Endothelial cell (in vitro differentiated cells): ENCODE data around the gene C1QTNF6. TPM values are rescaled to one million over a fixed set of nuclear protein-coding genes. Genes with fewer than 3 reads are reported as not detected.
"Not testable (repeated sequence)": the region's sequence is repeated elsewhere in the genome, so short reads cannot be mapped to it uniquely, and the experiment has no call there.

Source experiments
- DNase-seq: peaks from one replicate; pipeline ENCODE4 v3.0.0; 2021; ENCODE audit warnings: low spot score
- H3K27ac Mint-ChIP-seq: one replicate; pipeline ENCODE4 v1.8.0; 2021; ENCODE audit warnings: mixed read lengths, inconsistent platforms; ENCODE audit not compliant: unreplicated experiment
- H3K27me3 Mint-ChIP-seq: one replicate; pipeline ENCODE4 v1.8.0; 2021; ENCODE audit warnings: mild to moderate bottlenecking, moderate library complexity, mixed read lengths, inconsistent platforms; ENCODE audit not compliant: unreplicated experiment
- H3K36me3 Mint-ChIP-seq: one replicate; pipeline ENCODE4 v1.8.0; 2021; ENCODE audit warnings: mild to moderate bottlenecking, low read depth, mixed read lengths, inconsistent platforms; ENCODE audit not compliant: unreplicated experiment
- H3K4me1 Mint-ChIP-seq: one replicate; pipeline ENCODE4 v1.8.0; 2021; ENCODE audit warnings: mild to moderate bottlenecking, mixed read lengths, inconsistent platforms; ENCODE audit not compliant: unreplicated experiment
- H3K4me3 Mint-ChIP-seq: one replicate; pipeline ENCODE4 v1.8.0; 2021; ENCODE audit warnings: mild to moderate bottlenecking, mixed read lengths, inconsistent platforms; ENCODE audit not compliant: unreplicated experiment
- H3K9me3 Mint-ChIP-seq: one replicate; pipeline ENCODE4 v1.8.0; 2021; ENCODE audit warnings: mixed read lengths, inconsistent platforms; ENCODE audit not compliant: unreplicated experiment
- CTCF ChIP-seq: fragments of 200-600 bp; sonication (generic); IDR thresholded peaks from one replicate; pipeline ENCODE4 v1.5.0; 2021; ENCODE audit warnings: antibody characterized with exemption; ENCODE audit not compliant: unreplicated experiment
- total RNA-seq: library from RNA; stranded (reverse); fragmentation: NEBNext Ultra II Directional; extraction: Animal tissue kit (Norgen Biotek cat#: 25700); gene quantifications from one replicate; pipeline ENCODE4 v1.2.1, GENCODE V29; 2021; ENCODE audit not compliant: unreplicated experiment

C1QTNF6 gene
- total RNA-seq, 1 donor from 2014 or later, result 32.7 TPM

- peaks cover 5% of the 10 kb centered on the region for H3K27me3 Mint-ChIP-seq
- no peak overlapping the region for H3K4me3 Mint-ChIP-seq
- H3K36me3 Mint-ChIP-seq, result no peaks in the 10 kb centered on the region
- no peak overlapping the region for H3K27ac Mint-ChIP-seq
- no peak for DNase-seq
- H3K4me1 Mint-ChIP-seq, result no peaks in the 10 kb centered on the region
- no peak for TF ChIP-seq CTCF
- H3K9me3 Mint-ChIP-seq, result no peaks in the 10 kb centered on the region
Measured at GRCh38 chr22:37205046-37205445, 17.0 kb upstream of the C1QTNF6 start.

- Mint-ChIP-seq H3K36me3 (no peaks in the 10 kb centered on the region), H3K4me1 (no peaks in the 10 kb centered on the region), H3K9me3 (no peaks in the 10 kb centered on the region), H3K4me3 (no peak overlapping the region), H3K27me3 (peaks cover 5% of the 10 kb centered on the region), H3K27ac (no peak overlapping the region)
- DNase-seq, result no peak
- no peak for TF ChIP-seq CTCF
Measured at GRCh38 chr22:37204045-37204655, 16.1 kb upstream of the C1QTNF6 start.

- no peak for TF ChIP-seq CTCF
- H3K4me3 Mint-ChIP-seq, result no peak overlapping the region
- no peaks in the 10 kb centered on the region for H3K9me3 Mint-ChIP-seq
- DNase-seq, result no peak
- no peaks in the 10 kb centered on the region for H3K36me3 Mint-ChIP-seq
- peaks cover 5% of the 10 kb centered on the region for H3K27me3 Mint-ChIP-seq
- no peak overlapping the region for H3K27ac Mint-ChIP-seq
- H3K4me1 Mint-ChIP-seq, result no peaks in the 10 kb centered on the region
Measured at GRCh38 chr22:37203354-37204044, 15.5 kb upstream of the C1QTNF6 start.

- no peaks in the 10 kb centered on the region for H3K9me3 Mint-ChIP-seq
- no peak for TF ChIP-seq CTCF
- no peaks in the 10 kb centered on the region for H3K36me3 Mint-ChIP-seq
- no peak overlapping the region for H3K4me3 Mint-ChIP-seq
- peaks cover 3% of the 10 kb centered on the region for H3K4me1 Mint-ChIP-seq
- peaks cover 2% of the 10 kb centered on the region for H3K27me3 Mint-ChIP-seq
- no peak overlapping the region for H3K27ac Mint-ChIP-seq
- no peak for DNase-seq
Measured at GRCh38 chr22:37202716-37203115, 14.7 kb upstream of the C1QTNF6 start.

- H3K27me3 Mint-ChIP-seq, result peaks cover 4% of the 10 kb centered on the region
- H3K9me3 Mint-ChIP-seq, result no peaks in the 10 kb centered on the region
- TF ChIP-seq CTCF, result no peak
- DNase-seq, result no peak
- H3K4me1 Mint-ChIP-seq, result peaks cover 3% of the 10 kb centered on the region
- H3K4me3 Mint-ChIP-seq, result no peak overlapping the region
- H3K27ac Mint-ChIP-seq, result no peak overlapping the region
- no peaks in the 10 kb centered on the region for H3K36me3 Mint-ChIP-seq
Measured at GRCh38 chr22:37202001-37202555, 14.0 kb upstream of the C1QTNF6 start.

- H3K4me1 Mint-ChIP-seq, DNase-seq, H3K27ac Mint-ChIP-seq, H3K36me3 Mint-ChIP-seq, H3K4me3 Mint-ChIP-seq, H3K9me3 Mint-ChIP-seq, H3K27me3 Mint-ChIP-seq: not testable (repeated sequence)
Measured at GRCh38 chr22:37201443-37201820, 13.4 kb upstream of the C1QTNF6 start.
